ENCODE data around the gene ASB12.
"Not testable (repeated sequence)": the region's sequence is repeated elsewhere in the genome, so short reads cannot be mapped to it uniquely, and the experiment has no call there.

ASB12 gene, protein sequence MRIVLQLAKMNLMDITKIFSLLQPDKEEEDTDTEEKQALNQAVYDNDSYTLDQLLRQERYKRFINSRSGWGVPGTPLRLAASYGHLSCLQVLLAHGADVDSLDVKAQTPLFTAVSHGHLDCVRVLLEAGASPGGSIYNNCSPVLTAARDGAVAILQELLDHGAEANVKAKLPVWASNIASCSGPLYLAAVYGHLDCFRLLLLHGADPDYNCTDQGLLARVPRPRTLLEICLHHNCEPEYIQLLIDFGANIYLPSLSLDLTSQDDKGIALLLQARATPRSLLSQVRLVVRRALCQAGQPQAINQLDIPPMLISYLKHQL

DNA sequence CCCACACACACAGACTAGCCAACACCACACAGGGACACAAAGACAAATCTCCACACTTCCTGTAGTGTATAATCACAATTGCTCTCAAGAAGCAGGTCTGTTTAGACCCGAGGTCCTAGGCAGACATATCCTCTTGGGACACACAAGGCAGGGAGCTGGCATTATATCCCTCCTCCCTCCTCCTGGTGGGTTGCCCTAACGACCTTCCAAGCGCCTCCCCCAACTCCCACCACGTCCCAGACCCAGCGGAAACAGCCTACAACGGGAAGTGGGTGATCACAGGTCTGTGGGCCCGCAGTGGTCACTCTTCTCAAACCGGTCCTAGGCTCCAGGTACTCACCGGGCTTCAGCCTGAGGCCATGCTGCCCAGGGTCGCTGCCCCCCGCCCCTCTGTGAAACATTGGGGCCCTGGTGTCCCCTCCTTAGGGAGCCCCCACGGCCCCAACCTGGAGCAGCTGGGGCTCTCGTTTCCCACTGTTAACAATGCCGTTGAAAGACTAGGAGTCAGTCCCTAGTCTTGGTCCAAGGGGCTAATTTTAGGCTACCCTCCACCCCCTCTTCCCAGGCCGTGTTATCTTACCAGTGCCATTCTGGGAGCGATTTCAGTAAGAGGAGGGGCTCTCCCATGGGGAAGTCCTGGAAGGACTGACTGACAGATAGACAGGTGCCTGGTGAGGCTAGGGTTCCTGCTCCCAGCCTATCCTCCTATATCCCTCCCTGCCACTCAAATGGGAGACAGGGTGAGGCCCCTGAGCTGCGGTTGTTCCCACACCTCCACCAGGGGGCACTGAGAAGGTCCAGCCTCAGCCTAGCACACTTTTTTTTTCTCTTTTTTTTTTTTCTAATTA is at the start of gene ASB12:
TSS of gene ASB12 (minus strand) at position 485 of the 848 bp plus-strand sequence. CDS start 4,957 bp downstream, outside the sequence.
- in situ Hi-C loops (cut with HindIII; ENCODE audit: low pct_ligation_motif_present, low pct_unique_long_range_greater_than_20kb, low sequenced_read_pairs): no loop called here
- no peak for DNase-seq

DNA sequence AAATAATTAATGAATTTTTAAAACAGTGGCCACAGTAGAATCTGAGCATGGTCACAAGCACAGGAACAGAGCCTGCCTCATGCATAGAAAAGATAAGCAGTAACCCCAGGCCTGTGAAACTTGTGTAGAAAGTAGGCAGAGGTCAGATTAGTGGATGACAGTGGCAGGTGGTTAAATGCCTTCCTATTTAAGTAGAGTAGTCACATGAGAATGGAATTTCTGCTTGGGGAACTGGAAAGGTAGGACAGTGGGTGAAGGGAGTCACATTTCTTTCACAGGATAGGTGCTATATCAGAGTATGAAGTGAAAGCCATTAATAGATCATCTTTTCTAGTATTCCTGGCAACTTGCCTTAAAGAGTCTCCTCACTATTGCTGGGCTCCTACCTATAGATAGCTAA is 34.9 kb upstream of the ASB12 start:
- in situ Hi-C loops (cut with HindIII; ENCODE audit: low pct_ligation_motif_present, low pct_unique_long_range_greater_than_20kb, low sequenced_read_pairs): no loop called here
- no peak for DNase-seq

DNA sequence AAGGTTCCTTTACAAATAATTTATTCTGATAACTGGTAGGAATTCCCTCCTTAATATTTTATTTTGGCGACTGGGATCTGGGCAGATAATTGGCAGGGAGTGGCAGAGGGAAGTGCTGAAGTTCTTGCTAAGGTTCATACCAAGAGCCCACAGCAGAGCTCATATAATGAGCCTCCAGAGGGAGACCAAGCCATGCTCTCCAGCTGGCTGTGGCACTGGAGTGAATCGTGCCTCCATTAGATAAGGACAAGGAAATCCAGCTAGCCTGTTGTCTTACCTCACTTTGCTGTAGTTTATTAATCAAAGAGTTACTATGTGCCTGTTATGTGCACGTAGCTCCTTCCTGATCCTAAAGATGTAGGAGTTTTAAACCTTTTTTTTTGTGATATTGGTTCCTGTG is 1.3 kb downstream of the ASB12 start:
- in situ Hi-C loops (cut with HindIII; ENCODE audit: low pct_ligation_motif_present, low pct_unique_long_range_greater_than_20kb, low sequenced_read_pairs): no loop called here
- DNase-seq: no peak

DNA sequence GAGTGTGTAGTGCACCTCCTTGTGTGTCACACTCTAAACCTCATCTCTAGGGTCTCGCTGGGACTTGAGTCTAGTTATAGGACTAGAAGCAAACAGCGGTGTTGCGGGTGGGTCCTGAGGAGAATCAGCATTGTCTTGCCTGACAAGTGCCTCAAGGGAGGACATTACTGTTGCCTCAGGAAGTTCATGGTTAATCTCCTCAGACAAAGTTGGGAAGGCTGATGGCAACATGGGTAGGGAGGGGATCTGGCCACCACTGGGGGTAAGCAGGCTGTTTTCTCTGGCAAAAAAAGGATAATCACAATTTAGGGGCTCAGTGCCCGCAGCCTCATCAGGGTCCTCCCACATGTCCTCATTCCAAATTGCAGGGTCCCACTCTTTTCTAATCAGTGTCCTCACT is 12.4 kb downstream of the ASB12 start:
- no peak for DNase-seq
- in situ Hi-C loops (cut with HindIII; ENCODE audit: low pct_ligation_motif_present, low pct_unique_long_range_greater_than_20kb, low sequenced_read_pairs): no loop called here

DNA sequence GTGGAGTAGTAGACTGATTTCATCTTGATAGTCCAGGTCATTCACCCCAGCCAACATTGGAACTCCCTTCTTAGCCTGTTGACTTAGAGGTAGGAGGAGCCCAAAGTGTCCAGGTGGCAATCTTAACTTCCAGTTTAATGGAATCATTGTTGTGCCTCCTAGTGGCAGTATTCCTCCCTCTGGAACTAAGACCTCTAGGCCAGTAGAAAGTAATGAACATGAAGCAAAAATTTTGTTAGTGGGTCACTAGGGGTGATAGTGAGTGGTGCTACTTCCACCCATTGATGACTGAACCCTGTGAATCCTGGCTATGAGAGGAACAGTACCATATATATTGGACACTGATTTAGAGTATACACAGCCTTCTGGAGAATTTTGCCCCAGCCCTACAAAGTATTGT is 16.4 kb downstream of the ASB12 start:
- in situ Hi-C loops (cut with HindIII; ENCODE audit: low pct_ligation_motif_present, low pct_unique_long_range_greater_than_20kb, low sequenced_read_pairs): not testable (repeated sequence)
- peak; percentile 7 for DNase-seq

DNA sequence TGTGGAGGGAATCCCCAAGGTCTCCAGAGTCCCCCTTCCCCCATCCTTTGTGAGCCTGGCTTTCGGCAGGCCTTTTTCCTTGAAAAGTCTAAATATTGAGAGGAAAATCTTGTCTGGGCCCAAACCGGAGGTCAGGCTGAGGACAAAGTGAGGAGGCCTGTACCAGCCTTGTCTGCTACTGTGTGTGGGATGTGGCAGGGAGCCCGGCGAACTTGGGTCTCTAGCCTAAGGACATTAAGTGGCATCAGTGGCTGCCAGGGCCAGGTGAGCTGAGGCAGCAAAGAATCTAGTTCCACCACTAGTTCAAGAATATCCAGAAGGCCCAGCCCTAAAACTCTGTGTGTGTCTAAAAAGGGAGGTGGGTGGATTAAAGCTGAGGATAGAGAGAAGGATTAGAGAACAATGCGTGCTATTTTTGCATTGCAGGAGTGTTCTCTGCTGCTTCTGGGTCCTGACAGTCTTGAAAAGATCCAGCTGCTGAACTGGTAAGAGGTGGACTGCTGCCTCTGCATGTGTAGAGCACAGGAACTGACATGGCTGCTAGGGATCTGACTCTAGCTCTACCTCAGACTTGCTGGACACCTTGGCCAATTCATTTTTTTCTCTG is 23.7 kb downstream of the ASB12 start:
- in situ Hi-C loops (cut with HindIII; ENCODE audit: low pct_ligation_motif_present, low pct_unique_long_range_greater_than_20kb, low sequenced_read_pairs): no loop called here
- DNase-seq: no peak

DNA sequence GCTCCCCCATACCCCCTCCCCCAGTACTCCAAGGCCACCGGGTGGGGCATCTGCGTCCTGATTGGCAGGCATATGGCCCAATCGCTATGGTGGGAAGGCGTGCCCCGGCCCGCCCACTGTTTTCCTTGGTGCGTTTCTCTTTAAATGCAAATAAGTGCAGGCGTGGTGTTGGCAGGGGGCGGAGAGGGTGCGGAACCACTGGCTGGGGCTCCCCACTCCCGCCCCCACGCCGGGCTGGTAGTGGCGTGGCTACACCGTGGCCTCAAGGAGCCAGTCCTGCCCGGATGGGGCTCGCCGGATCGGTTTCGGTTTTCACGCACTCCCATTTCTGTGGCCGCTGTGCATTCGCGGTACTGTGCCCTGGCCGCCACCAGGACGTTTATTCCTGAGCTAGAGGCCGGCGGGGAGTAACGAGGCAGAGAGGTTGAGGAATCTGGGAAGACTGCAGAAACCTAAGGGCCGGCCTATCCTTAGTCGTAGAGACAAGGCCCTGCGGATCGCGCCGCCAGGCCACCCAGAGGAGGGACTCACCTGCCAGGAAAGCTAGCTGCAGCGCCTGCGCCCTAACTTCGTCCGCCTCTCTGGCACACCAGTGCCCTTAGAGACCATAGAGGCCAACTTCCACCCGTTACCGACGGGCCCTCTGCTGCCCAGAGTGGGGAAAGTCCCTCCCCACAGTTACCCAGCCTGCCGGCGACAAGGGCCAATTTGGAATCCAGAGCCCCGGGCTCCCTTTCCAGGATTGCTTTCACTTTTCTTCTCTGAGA is 24.5 kb downstream of the ASB12 start:
- in situ Hi-C loops (cut with HindIII; ENCODE audit: low pct_ligation_motif_present, low pct_unique_long_range_greater_than_20kb, low sequenced_read_pairs): no loop called here

DNA sequence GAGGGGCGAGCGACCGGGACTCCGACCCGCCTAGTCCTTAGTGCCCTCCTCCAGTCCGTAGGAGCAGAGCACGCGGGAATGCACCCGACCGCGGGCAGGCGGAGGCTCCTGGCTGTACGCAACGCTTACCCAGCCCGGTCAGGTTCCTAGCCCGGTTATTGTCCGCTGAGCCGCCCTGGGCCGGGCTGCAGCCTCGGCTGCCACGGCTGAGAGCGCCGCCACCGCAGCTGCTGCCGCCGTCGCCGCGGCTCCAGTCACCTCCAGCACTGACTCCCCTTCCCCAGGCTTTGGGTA is 25.0 kb downstream of the ASB12 start, which contains the start of gene AMER1:
TSS of gene AMER1 (minus strand) at position 268 of the 294 bp plus-strand sequence. CDS start 12,422 bp downstream, outside the sequence.
- no peak for DNase-seq
- in situ Hi-C loops (cut with HindIII; ENCODE audit: low pct_ligation_motif_present, low pct_unique_long_range_greater_than_20kb, low sequenced_read_pairs): no loop called here

More for the DNA sequence above, 24.5 kb downstream of the ASB12 start:
- DNase-seq: peak; percentile 84

DNA sequence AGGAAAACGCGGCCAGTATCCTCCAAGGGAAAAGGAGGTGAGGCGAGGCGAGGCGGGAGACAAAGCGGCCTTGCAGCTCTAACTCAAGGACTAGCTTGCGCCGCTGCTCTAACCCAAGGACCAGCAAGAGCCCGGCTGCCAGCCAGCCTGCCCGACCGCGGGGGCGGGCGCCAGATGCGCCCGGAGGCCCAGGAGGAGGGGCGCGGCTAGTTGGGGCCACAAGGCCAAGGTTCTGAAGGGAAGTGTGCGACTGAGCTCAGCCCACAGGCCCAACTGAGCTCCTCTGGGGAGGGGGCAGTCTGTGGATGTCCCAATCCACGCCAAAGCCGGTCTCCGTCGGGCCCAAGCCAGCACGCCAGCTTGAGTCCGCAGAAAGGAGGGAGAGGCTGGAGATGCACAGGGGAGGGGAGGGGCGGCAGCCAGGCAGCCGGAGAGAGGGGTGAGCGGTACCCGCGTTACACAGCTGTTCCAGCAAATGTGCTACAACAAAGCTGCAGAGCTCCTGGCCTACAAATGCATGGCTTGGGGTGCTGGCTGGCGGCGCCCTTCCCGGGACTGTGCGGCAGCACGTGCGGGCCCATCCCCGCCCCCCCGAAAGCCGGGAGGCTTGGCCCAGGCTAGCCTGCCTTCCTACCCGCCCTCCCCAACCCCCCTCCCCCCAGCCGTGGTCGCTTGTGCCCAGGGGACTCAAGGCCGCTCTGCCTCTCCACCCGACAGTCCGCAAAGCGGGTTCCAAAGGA is 25.5 kb downstream of the ASB12 start:
- DNase-seq: peak; percentile 19
- in situ Hi-C loops (cut with HindIII; ENCODE audit: low pct_ligation_motif_present, low pct_unique_long_range_greater_than_20kb, low sequenced_read_pairs): no loop called here

DNA sequence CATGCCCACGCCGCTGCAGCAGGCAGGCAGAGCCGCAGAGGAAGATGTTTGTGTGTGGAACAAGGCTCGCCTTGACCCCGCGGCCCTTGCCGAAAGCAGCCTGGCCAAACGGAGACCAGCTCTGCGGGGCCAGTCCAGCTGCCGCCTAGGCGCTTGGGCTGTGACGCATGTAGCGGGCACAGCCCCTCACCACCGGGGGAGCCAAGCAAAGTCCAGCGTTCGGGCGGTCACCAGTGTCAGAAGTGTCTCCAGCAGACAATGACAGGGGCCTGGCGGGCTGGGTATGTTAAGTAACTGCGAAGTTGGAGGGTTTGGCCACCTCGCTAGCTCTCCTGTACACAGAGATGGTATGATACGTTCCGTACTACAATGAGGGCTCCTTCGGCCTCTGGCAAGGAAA is 26.2 kb downstream of the ASB12 start:
- in situ Hi-C loops (cut with HindIII; ENCODE audit: low pct_ligation_motif_present, low pct_unique_long_range_greater_than_20kb, low sequenced_read_pairs): no loop called here
- no peak for DNase-seq

DNA sequence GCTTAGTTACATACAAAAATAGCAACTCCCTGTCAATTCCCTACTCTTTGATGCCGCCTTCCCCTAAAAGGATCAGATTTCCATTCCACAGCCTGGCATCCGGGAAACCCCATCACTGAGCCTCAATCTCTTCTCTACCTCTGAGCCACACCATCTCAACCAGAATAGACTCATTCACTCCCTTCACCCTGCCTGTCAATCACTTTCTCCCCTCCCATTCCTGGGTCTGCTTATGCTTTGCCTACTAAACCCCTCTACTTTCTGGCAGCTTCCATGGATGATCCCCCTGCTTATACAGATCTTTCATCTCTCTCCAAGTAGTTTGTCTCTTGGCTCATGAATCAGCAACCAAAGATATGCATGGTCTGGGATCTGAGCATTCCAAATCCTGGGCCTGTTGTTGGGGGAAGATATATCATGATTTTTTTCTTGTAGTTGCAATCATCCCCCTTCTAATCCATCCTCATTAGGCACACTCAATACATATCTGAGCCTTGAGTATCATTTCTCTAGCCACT is 27.5 kb downstream of the ASB12 start:
- in situ Hi-C loops (cut with HindIII; ENCODE audit: low pct_ligation_motif_present, low pct_unique_long_range_greater_than_20kb, low sequenced_read_pairs): no loop called here
- DNase-seq: no peak

DNA sequence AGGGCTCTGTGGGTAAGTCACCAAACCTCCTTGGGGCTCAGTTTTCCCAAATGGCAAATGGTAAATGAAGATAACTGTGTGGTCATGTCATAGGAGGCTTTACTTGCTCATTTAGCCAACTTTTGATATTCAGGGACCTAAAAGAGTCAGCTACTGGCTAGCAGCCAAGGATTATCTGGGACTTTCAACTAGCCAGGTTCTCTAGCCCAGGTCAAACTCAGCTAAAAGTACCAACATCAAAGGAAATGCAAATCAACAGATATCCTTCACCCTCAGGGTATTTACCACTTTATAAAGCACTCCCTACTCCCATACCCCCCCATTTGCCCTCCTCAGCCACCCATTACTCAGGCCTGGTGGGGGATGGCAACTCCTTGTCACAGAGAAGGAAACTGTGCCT is 32.4 kb downstream of the ASB12 start:
- in situ Hi-C loops (cut with HindIII; ENCODE audit: low pct_ligation_motif_present, low pct_unique_long_range_greater_than_20kb, low sequenced_read_pairs): no loop called here
- DNase-seq: no peak

DNA sequence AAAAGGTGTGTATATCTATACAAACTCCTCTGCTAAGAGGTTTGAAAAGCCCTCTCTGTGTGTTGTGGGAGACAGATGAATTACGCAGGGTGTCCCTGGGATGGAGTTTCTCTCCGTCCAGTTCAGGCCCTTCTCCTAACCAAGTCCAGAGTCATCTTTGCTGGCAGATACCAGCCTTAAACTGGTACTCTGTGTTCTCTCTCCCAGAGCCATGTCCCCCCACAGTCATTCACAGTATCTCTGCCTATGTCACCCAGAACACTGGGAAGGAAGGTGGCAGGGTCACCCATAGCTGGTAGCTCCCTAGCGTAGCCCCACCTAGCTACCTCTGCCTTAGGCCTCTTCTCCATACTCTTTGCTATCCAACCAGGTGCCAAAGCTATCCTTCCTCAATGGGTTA is 33.8 kb downstream of the ASB12 start:
- in situ Hi-C loops (cut with HindIII; ENCODE audit: low pct_ligation_motif_present, low pct_unique_long_range_greater_than_20kb, low sequenced_read_pairs): no loop called here
- DNase-seq: no peak

DNA sequence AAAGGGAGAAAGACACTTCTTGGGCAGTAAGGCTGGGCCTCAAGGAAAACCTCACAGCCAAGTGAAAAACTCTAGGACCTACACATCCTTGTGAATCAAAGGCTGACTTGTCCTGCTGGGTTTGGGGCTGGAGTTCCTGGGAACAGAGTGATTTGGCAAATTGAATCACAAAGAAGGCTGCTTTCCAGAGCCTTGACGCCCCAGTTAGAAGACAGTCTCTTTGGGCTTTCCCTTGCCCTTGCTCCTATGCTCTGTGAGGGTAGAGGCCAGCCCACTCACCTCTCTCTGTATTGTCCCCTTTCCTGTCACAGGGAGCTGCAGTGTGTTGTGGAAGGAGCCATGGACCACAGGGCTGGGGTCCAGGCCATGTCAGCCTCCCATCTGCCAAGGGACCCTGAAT is 34.5 kb downstream of the ASB12 start:
- in situ Hi-C loops (cut with HindIII; ENCODE audit: low pct_ligation_motif_present, low pct_unique_long_range_greater_than_20kb, low sequenced_read_pairs): no loop called here
- no peak for DNase-seq

DNA sequence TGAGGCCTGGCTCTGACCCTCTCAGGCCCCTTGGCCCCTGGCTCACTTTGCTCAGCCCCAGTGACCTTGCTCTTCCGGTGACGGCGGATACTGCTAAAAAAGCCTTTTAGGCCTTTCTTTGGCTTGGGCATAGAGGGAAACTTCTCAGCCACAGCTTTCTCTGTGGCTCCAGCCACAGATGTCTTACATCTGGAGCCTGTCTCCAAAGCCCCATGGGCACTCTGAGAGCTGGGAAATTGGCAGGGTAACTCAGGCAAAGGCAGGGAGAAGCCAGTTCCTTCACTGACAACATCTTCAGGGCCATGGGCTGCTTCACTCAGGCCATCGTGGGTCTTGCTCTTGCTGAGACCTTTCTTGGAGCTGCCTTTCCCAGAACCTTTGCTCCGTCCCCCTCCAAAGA is 37.7 kb downstream of the ASB12 start:
- DNase-seq: no peak
- in situ Hi-C loops (cut with HindIII; ENCODE audit: low pct_ligation_motif_present, low pct_unique_long_range_greater_than_20kb, low sequenced_read_pairs): no loop called here

DNA sequence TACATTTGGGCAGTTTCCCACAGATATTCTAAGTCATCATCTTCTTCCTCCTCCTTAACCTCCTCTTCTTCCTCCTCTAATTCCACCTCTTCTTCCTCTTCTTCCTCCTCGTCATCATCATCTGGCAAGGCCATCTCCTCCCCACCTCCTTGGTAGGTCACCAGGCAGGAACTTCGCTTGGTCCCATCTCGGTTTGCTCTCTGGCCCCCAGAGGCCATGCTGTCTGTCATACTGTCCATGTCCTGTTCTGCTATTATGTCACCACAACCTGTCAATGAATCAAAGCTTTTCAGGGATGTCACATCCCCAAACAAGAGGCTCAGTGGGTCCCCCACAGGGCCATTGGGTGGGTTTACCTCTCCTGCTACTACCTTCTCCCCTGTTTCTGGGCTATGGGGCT is 38.4 kb downstream of the ASB12 start:
- in situ Hi-C loops (cut with HindIII; ENCODE audit: low pct_ligation_motif_present, low pct_unique_long_range_greater_than_20kb, low sequenced_read_pairs): no loop called here
- DNase-seq: no peak

DNA sequence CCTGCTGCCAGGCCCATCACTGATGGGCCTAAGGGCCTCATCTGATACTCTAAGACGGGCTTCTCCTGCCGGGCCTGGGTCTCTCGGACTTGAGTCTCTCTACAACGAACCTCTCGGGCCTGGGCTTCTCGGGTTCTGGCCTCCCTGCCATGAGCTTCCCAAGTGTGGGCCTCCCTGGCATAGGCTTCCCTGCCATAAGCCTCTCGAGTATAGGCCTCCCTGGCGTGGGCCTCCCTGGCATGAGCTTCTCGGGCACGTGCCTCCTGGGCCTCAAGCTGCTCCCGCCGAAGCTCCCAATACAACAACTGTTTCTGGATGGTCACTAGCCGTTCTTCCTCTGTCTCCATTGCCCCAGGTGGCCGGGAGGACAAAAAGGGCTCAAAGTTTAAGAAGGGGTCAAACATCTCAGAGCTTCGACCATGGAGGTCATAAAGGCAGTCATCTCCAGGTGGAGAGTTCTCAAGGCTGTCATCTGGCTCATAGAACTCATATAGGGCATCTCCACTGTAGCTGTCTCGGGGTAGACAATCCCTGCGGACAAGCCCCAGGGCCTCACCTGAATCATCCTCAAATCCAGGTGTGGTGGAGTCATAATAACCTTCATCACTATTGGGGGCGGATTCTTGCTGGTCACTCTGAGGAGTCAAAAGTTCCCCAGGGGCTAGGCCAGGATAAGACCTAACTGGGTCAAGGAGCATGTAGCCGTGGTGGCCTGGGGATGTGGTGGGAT is 39.0 kb downstream of the ASB12 start:
- in situ Hi-C loops (cut with HindIII; ENCODE audit: low pct_ligation_motif_present, low pct_unique_long_range_greater_than_20kb, low sequenced_read_pairs): no loop called here
- DNase-seq: no peak
